IMR-90 (cell line): ENCODE results near the gene SERTAD4. TPM values are rescaled to one million over a fixed set of nuclear protein-coding genes. Genes with fewer than 3 reads are reported as not detected.

Experiments
- ATAC-seq: fragments of 200-7000 bp; cut with Tn5 transposase; 2 replicates; pipeline ENCODE4 v1.9.1; 2020; ENCODE audit warnings: low read depth, mild to moderate bottlenecking, moderate library complexity
- BruUV-seq: library from RNA; stranded (reverse); fragments of 400-500 nt; replicated peaks from 2 replicates; lab custom pipeline; 2021; lab: Mats Ljungman, UMichigan
- CTCF ChIA-PET: fragments of 300-600 bp; formaldehyde crosslinking; extraction: SDS; loops from one replicate; lab custom pipeline; 2021; ENCODE audit warnings: antibody characterized with exemption; lab: Yijun Ruan, JAX
- POLR2A ChIA-PET: fragments of 300-600 bp; sonication (Branson Sonifier 250); formaldehyde crosslinking; loops from one replicate; lab custom pipeline; 2022; ENCODE audit warnings: antibody characterized with exemption; ENCODE audit not compliant: unreplicated experiment; lab: Charles Lee
- DNase-seq: peaks from one replicate; pipeline ENCODE4 v3.0.0; 2013
- H2AFZ ChIP-seq: replicated peaks from 2 replicates; pipeline ENCODE3; 2013; ENCODE audit warnings: low read length, mild to moderate bottlenecking; ENCODE audit not compliant: poor library complexity
- H2AK5ac ChIP-seq: 2 replicates; pipeline ENCODE4 v1.6.1; 2013; ENCODE audit warnings: low read depth, low read length, inconsistent platforms
- H2AK9ac ChIP-seq: replicated peaks from 2 replicates; pipeline ENCODE3; 2013; ENCODE audit warnings: mild to moderate bottlenecking, low read depth, low read length, moderate library complexity; ENCODE audit not compliant: poor library complexity
- H2BK120ac ChIP-seq: 2 replicates; pipeline ENCODE4 v1.6.1; 2013; ENCODE audit warnings: low read depth, low read length, inconsistent platforms
- H2BK15ac ChIP-seq: 3 replicates; pipeline ENCODE4 v1.6.1; 2013; ENCODE audit warnings: low read depth, low read length, inconsistent platforms
- H2BK20ac ChIP-seq: 2 replicates; pipeline ENCODE4 v1.6.1; 2013; ENCODE audit warnings: low read depth, mild to moderate bottlenecking, inconsistent platforms, low read length, moderate library complexity
- H2BK5ac ChIP-seq: 2 replicates; pipeline ENCODE4 v1.6.1; 2013; ENCODE audit warnings: mild to moderate bottlenecking, low read depth, low read length, inconsistent platforms; ENCODE audit not compliant: poor library complexity, severe bottlenecking
- H3K14ac ChIP-seq: replicated peaks from 2 replicates; pipeline ENCODE4 v1.6.1; 2013; ENCODE audit warnings: low read depth, low read length, inconsistent platforms
- H3K18ac ChIP-seq: 2 replicates; pipeline ENCODE4 v1.6.1; 2013; ENCODE audit warnings: low read depth, low read length, control low read depth
- H3K23ac ChIP-seq: 2 replicates; pipeline ENCODE4 v1.6.1; 2013; ENCODE audit warnings: low read depth, low read length, inconsistent platforms
- H3K27ac ChIP-seq: 2 replicates; pipeline ENCODE4 v1.5.1; 2013; ENCODE audit warnings: mild to moderate bottlenecking, control low read depth, low read length; ENCODE audit not compliant: insufficient read depth
- H3K27me3 ChIP-seq: 2 replicates; pipeline ENCODE4 v1.6.1; 2013; ENCODE audit warnings: low read length; ENCODE audit not compliant: control insufficient read depth, insufficient read depth
- H3K36me3 ChIP-seq: 2 replicates; pipeline ENCODE4 v1.6.1; 2013; ENCODE audit warnings: low read length, mixed read lengths; ENCODE audit not compliant: control insufficient read depth, insufficient read depth
- H3K4ac ChIP-seq: 2 replicates; pipeline ENCODE4 v1.6.1; 2013; ENCODE audit warnings: low read depth, low read length, inconsistent platforms
- H3K4me1 ChIP-seq: 2 replicates; pipeline ENCODE4 v1.6.1; 2013; ENCODE audit warnings: low read length, mixed read lengths; ENCODE audit not compliant: control insufficient read depth, insufficient read depth
- H3K4me2 ChIP-seq: 2 replicates; pipeline ENCODE4 v1.6.1; 2013; ENCODE audit warnings: low read depth, mild to moderate bottlenecking, control low read depth, low read length, moderate library complexity
- H3K4me3 ChIP-seq: 2 replicates; pipeline ENCODE4 v1.5.1; 2013; ENCODE audit warnings: low read depth, mild to moderate bottlenecking, control low read depth, low read length, moderate library complexity; ENCODE audit not compliant: insufficient read depth
- H3K56ac ChIP-seq: 2 replicates; pipeline ENCODE4 v1.6.1; 2013; ENCODE audit warnings: low read length, inconsistent platforms; ENCODE audit not compliant: insufficient read depth; ENCODE audit errors: extremely low read depth
- H3K79me1 ChIP-seq, 2 experiments: 2 replicates each; pipeline ENCODE4 v1.6.1; 2013; ENCODE audit warnings: low read length in 2 of 2, inconsistent platforms in 1 of 2, low read depth in 1 of 2
- H3K9ac ChIP-seq: 2 replicates; pipeline ENCODE4 v1.6.1; 2013; ENCODE audit warnings: low read depth, low read length, control low read depth
- H3K9me1 ChIP-seq: 2 replicates; pipeline ENCODE4 v1.6.1; 2013; ENCODE audit warnings: low read length, inconsistent platforms; ENCODE audit not compliant: insufficient read depth
- H3K9me3 ChIP-seq: 2 replicates; pipeline ENCODE4 v1.6.1; 2013; ENCODE audit warnings: low read length; ENCODE audit not compliant: control insufficient read depth, insufficient read depth
- H4K20me1 ChIP-seq: 2 replicates; pipeline ENCODE4 v1.6.1; 2013; ENCODE audit warnings: low read length, inconsistent platforms; ENCODE audit not compliant: insufficient read depth
- H4K5ac ChIP-seq: 2 replicates; pipeline ENCODE4 v1.6.1; 2013; ENCODE audit warnings: mild to moderate bottlenecking, low read depth, low read length, control low read depth
- H4K8ac ChIP-seq, 2 experiments: 2 replicates each; pipeline ENCODE4 v1.6.1; 2013; ENCODE audit warnings: low read depth in 2 of 2, low read length in 2 of 2, control low read depth in 1 of 2, inconsistent platforms in 1 of 2
- H4K91ac ChIP-seq: 2 replicates; pipeline ENCODE4 v1.6.1; 2013; ENCODE audit warnings: low read depth, low read length, inconsistent platforms; ENCODE audit not compliant: insufficient read depth
- BHLHE40 ChIP-seq: fragments of 150-350 bp; IDR thresholded peaks from 2 replicates; pipeline ENCODE4 v1.6.1; 2016; ENCODE audit warnings: mild to moderate bottlenecking, low read depth, low read length
- CEBPB ChIP-seq: IDR thresholded peaks from 2 replicates; pipeline ENCODE4 v1.6.1; 2012; ENCODE audit warnings: low read depth, low read length, improper control_type of control experiment
- CHD1 ChIP-seq: IDR thresholded peaks from 2 replicates; pipeline ENCODE4 v1.6.1; 2012; ENCODE audit warnings: low read depth, low read length, improper control_type of control experiment
- FOS ChIP-seq: fragments of 150-350 bp; IDR thresholded peaks from 2 replicates; pipeline ENCODE4 v1.6.1; 2016; ENCODE audit warnings: low read depth, low read length
- MAFK ChIP-seq: IDR thresholded peaks from 2 replicates; pipeline ENCODE4 v1.6.1; 2012; ENCODE audit warnings: low read depth, low read length, improper control_type of control experiment
- MAZ ChIP-seq: IDR thresholded peaks from 2 replicates; pipeline ENCODE4 v1.6.1; 2012; ENCODE audit warnings: low read depth, mild to moderate bottlenecking, low read length, improper control_type of control experiment, moderate library complexity, borderline replicate concordance
- MXI1 ChIP-seq: IDR thresholded peaks from 2 replicates; pipeline ENCODE4 v1.6.1; 2012; ENCODE audit warnings: low read depth, mild to moderate bottlenecking, low read length, moderate library complexity, borderline replicate concordance
- NFE2L2 ChIP-seq: fragments of 150-350 bp; IDR thresholded peaks from 2 replicates; pipeline ENCODE4 v1.6.1; 2016; ENCODE audit warnings: low read depth, mild to moderate bottlenecking, low read length
- POLR2A ChIP-seq: IDR thresholded peaks from 2 replicates; pipeline ENCODE4 v1.6.1; 2012; ENCODE audit warnings: mild to moderate bottlenecking, low read depth, low read length
- RAD21 ChIP-seq: IDR thresholded peaks from 2 replicates; pipeline ENCODE4 v1.6.1; 2012; ENCODE audit warnings: low read length, improper control_type of control experiment
- RCOR1 ChIP-seq: IDR thresholded peaks from 2 replicates; pipeline ENCODE4 v1.6.1; 2012; ENCODE audit warnings: mild to moderate bottlenecking, low read length, improper control_type of control experiment; ENCODE audit not compliant: insufficient replicate concordance
- RFX5 ChIP-seq: IDR thresholded peaks from 2 replicates; pipeline ENCODE4 v1.8.0; 2012; ENCODE audit warnings: low read depth, mild to moderate bottlenecking, low read length, moderate library complexity
- SMC3 ChIP-seq: fragments of 150-350 bp; IDR thresholded peaks from 2 replicates; pipeline ENCODE4 v1.6.1; 2016; ENCODE audit warnings: low read depth, mild to moderate bottlenecking, antibody characterized with exemption, low read length, moderate library complexity
- dilution Hi-C: fragments of 300-500 bp; cut with HindIII; formaldehyde crosslinking; loops from one replicate; pipeline ENCODE4 v1.14.3; 2018; ENCODE audit warnings: low sequenced_read_pairs; ENCODE audit not compliant: unreplicated experiment
- in situ Hi-C: fragments of 300-500 bp; cut with MboI; formaldehyde crosslinking; loops from 3 replicates; pipeline ENCODE4 v1.14.3; 2019; ENCODE audit warnings: low sequenced_read_pairs, inconsistent platforms, mixed read lengths
- intact Hi-C: fragments of 100-400 bp; cut with micrococcal nuclease; formaldehyde crosslinking; loops from 2 replicates; pipeline ENCODE4 v1.10.0; 2022
- polyA plus RNA-seq, 3 experiments: library from polyadenylated mRNA; depleted of rRNA; stranded (reverse); fragments of >200 nt; gene quantifications; 2 replicates each; pipeline ENCODE4 v1.2.3, GENCODE V29; 2012; ENCODE audit warnings: low replicate concordance in 1 of 3
- total RNA-seq: library from RNA; depleted of rRNA; stranded (reverse); fragments of >200 nt; gene quantifications from 2 replicates; pipeline ENCODE4 v1.2.3, GENCODE V29; 2012
- TF ChIP-seq, protein P1 (sequence below): conservative IDR thresholded peaks from 2 replicates; pipeline ENCODE4 v1.5.1; 2012; ENCODE audit warnings: mild to moderate bottlenecking, low read depth, low read length, improper control_type of control experiment
- TF ChIP-seq, protein P2 (sequence below): fragments of 150-350 bp; IDR thresholded peaks from 2 replicates; pipeline ENCODE4 v1.6.1; 2017; ENCODE audit warnings: mild to moderate bottlenecking, antibody characterized with exemption, low read length, low read depth
- TF ChIP-seq, protein P3 (sequence below): fragments of 150-350 bp; IDR thresholded peaks from 2 replicates; pipeline ENCODE4 v1.6.1; 2016; ENCODE audit warnings: low read depth, mild to moderate bottlenecking, low read length, moderate library complexity, borderline replicate concordance

SERTAD4 gene
- total and polyA plus RNA-seq, 2 of the 4 experiments (the other 2 are of a cell fraction): under 0.01 to 0.22 TPM

DNA sequence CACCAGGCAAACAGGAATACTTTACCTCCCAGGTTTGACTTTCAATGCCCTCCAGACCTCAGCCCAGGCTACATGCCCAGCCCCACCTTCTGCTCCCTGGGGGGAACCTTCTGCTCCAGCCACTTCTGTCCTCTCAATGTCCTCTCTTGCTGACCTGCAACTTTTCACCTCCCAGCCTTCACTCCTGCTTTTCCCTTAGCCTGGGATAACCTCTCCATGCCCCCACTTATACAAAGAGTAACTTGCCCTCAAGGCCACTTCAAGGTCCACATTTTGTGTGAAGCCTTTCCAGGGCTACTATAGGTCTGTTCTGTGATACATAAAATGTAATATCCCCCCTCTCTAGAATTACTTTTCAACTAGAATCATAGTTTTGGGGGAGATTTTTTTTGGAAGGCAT lies 21.7 kb downstream of the SERTAD4 start:
- TF ChIP-seq NFE2L2 (no peak), RCOR1 (no peak), MAZ (no peak), CHD1 (no peak), RFX5 (no peak), MXI1 (no peak), FOS (no peak), CEBPB (no peak), BHLHE40 (no peak), SMC3 (no peak), POLR2A (no peak), RAD21 (no peak), MAFK (no peak)
- TF ChIP-seq, protein P1, sequence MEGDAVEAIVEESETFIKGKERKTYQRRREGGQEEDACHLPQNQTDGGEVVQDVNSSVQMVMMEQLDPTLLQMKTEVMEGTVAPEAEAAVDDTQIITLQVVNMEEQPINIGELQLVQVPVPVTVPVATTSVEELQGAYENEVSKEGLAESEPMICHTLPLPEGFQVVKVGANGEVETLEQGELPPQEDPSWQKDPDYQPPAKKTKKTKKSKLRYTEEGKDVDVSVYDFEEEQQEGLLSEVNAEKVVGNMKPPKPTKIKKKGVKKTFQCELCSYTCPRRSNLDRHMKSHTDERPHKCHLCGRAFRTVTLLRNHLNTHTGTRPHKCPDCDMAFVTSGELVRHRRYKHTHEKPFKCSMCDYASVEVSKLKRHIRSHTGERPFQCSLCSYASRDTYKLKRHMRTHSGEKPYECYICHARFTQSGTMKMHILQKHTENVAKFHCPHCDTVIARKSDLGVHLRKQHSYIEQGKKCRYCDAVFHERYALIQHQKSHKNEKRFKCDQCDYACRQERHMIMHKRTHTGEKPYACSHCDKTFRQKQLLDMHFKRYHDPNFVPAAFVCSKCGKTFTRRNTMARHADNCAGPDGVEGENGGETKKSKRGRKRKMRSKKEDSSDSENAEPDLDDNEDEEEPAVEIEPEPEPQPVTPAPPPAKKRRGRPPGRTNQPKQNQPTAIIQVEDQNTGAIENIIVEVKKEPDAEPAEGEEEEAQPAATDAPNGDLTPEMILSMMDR: no peak
- TF ChIP-seq, protein P2, sequence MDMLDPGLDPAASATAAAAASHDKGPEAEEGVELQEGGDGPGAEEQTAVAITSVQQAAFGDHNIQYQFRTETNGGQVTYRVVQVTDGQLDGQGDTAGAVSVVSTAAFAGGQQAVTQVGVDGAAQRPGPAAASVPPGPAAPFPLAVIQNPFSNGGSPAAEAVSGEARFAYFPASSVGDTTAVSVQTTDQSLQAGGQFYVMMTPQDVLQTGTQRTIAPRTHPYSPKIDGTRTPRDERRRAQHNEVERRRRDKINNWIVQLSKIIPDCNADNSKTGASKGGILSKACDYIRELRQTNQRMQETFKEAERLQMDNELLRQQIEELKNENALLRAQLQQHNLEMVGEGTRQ: no peak
- TF ChIP-seq, protein P3, sequence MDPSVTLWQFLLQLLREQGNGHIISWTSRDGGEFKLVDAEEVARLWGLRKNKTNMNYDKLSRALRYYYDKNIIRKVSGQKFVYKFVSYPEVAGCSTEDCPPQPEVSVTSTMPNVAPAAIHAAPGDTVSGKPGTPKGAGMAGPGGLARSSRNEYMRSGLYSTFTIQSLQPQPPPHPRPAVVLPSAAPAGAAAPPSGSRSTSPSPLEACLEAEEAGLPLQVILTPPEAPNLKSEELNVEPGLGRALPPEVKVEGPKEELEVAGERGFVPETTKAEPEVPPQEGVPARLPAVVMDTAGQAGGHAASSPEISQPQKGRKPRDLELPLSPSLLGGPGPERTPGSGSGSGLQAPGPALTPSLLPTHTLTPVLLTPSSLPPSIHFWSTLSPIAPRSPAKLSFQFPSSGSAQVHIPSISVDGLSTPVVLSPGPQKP: no peak
- no peak overlapping the region for H3K14ac ChIP-seq
- no peaks in the 10 kb centered on the region for H4K20me1 ChIP-seq
- no peak overlapping the region for H2BK15ac ChIP-seq
- dilution Hi-C loops (no loop called here), in situ Hi-C loops (no loop called here), intact Hi-C loops (no loop called here)
- H3K9me1 ChIP-seq: peaks cover 3% of the 10 kb centered on the region; the same call in 1 of the 2 replicates
- no peak overlapping the region for H3K9ac ChIP-seq
- no peaks in the 10 kb centered on the region for H3K79me1 ChIP-seq
- H2BK20ac ChIP-seq: no peak overlapping the region
- H3K18ac ChIP-seq: no peak overlapping the region
- peaks cover 60% of the 10 kb centered on the region for H3K27me3 ChIP-seq
- no peak overlapping the region for H3K4me3 ChIP-seq
- ATAC-seq (no peak), DNase-seq (no peak)
- CTCF ChIA-PET: no interaction called here
- no peak overlapping the region for H2AFZ ChIP-seq
- BruUV-seq: no TSS peak
- H3K27ac ChIP-seq: no peak overlapping the region
- POLR2A ChIA-PET: no interaction called here
- H4K5ac ChIP-seq: no peak overlapping the region
- no peak overlapping the region for H3K4ac ChIP-seq
- no peak overlapping the region for H4K8ac ChIP-seq
- no peak overlapping the region for H2BK120ac ChIP-seq
- no peaks in the 10 kb centered on the region for H3K36me3 ChIP-seq
- no peaks in the 10 kb centered on the region for H3K4me1 ChIP-seq
- no peak overlapping the region for H3K23ac ChIP-seq
- no peak overlapping the region for H2AK5ac ChIP-seq
- no peak overlapping the region for H4K91ac ChIP-seq
- H3K56ac ChIP-seq: no peak overlapping the region
- H2BK5ac ChIP-seq: no peak overlapping the region
- H2AK9ac ChIP-seq: no peak overlapping the region
- no peak overlapping the region for H3K4me2 ChIP-seq
- H3K9me3 ChIP-seq: no peaks in the 10 kb centered on the region
